NCI-H1694 treated with DMSO at 0.1 percent for 48 hours (cell line): ENCODE results near the gene PREX1.
"Not testable (repeated sequence)": the region's sequence is repeated elsewhere in the genome, so short reads cannot be mapped to it uniquely, and the experiment has no call there.

ENCODE experiments used
- DNase-seq: peaks from one replicate; lab custom pipeline; 2025; lab: John Stamatoyannopoulos, UW

Gene PREX1

DNA sequence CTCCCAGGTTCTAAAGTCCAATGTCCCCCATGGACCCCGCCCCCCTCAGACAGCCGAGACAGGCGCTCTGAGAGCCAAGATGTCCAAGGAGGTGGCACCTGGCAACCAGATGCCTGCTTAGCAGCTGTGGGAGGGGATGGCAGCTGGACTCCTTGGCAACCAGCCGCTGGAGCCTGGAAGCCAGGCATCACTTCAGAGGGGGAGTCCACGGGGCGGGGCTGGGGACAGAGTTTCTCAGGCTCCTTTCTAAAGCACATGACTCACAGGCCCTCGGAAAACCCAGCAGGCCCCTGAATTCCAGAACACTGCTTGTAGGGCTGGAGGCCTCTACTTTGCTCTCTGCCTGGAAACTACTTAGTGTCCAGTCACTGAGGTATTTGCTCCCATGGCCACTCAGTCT is 51.5 kb downstream of the PREX1 start:
- no peak for DNase-seq

DNA sequence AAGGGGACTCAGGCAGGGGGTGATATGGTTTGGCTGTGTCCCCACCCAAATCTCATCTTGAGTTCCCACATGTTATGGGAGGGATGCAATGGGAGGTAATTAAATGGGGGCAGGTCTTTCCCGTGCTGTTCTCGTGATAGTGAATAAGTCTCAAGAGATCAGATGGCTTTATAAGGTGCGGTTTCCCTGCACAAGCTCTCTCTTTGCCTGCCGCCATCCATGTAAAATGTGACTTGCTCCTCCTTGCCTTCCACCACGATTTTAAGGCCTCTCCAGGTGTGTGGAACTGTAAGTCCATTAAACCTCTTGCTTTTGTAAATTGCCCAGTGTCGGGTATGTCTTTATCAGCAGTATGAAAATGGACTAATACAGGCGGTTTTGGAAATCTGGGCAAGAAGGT is 52.3 kb downstream of the PREX1 start:
- DNase-seq, result not testable (repeated sequence)

GRCh38 chr20:48774696-48775095 is 53.1 kb downstream of the PREX1 start:
- no peak for DNase-seq

DNA sequence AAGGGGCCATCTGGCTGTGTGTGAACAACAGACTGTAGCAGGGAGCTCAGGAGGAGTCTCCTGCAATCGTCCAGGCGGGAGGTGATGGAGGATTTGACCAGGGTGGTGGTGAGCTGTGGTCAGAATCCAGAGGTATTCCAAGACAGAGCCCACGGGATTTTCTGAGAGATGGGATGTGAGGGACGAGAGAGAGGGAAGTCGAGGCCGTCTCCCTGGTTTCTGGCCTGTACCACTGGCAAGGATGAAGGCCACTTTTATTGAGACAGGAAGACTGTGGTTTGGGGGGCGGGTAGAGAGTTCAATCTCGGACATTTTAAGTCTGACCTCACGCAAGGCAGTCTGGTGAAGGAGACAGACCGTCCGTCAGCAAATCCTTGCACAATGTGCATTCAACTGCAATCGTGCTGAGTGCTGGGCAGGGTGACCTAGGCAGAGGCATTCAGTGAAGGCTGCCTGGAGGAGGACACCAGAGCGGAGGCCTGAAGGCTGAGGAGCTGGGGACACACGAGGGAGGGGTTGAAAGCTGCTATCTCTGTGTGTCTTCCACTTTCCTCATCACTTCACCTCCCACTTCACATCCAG is 53.9 kb downstream of the PREX1 start:
- no peak for DNase-seq

GRCh38 chr20:48772183-48772976 is 55.4 kb downstream of the PREX1 start:
- DNase-seq, result no peak

- no peak for DNase-seq
These were observed 56.3 kb downstream of the PREX1 start for GRCh38 chr20:48771542-48771941.

GRCh38 chr20:48770700-48771442 is 56.9 kb downstream of the PREX1 start:
- no peak for DNase-seq

- no peak for DNase-seq
These were observed 58.5 kb downstream of the PREX1 start for GRCh38 chr20:48769069-48769983.

- no peak for DNase-seq
These were observed 60.5 kb downstream of the PREX1 start for GRCh38 chr20:48766961-48767960.

GRCh38 chr20:48766205-48766604 is 61.6 kb downstream of the PREX1 start:
- no peak for DNase-seq

- no peak for DNase-seq
These were observed 62.4 kb downstream of the PREX1 start for GRCh38 chr20:48765359-48765758.

- no peak for DNase-seq
These were observed 64.4 kb downstream of the PREX1 start for GRCh38 chr20:48763216-48763914.

DNA sequence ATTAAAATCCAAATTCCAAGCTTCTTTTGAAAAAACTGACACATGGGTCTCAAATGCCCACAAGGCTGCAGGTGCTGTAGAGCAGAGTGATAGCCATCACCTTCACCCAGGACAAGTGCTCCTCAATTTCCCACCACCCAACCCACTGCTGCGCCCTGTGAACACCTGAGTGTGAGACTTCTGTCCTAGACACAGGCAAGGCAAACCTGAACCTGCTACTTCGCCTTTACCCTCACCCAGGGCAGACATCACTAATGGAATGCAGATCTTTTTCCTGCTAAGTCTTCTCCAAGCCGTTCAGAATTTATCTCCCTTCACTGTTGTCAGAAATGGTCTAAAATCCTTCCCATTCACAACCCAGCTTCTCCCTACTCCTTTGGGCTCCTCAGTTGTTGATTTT is 65.9 kb downstream of the PREX1 start:
- DNase-seq, result no peak

DNA sequence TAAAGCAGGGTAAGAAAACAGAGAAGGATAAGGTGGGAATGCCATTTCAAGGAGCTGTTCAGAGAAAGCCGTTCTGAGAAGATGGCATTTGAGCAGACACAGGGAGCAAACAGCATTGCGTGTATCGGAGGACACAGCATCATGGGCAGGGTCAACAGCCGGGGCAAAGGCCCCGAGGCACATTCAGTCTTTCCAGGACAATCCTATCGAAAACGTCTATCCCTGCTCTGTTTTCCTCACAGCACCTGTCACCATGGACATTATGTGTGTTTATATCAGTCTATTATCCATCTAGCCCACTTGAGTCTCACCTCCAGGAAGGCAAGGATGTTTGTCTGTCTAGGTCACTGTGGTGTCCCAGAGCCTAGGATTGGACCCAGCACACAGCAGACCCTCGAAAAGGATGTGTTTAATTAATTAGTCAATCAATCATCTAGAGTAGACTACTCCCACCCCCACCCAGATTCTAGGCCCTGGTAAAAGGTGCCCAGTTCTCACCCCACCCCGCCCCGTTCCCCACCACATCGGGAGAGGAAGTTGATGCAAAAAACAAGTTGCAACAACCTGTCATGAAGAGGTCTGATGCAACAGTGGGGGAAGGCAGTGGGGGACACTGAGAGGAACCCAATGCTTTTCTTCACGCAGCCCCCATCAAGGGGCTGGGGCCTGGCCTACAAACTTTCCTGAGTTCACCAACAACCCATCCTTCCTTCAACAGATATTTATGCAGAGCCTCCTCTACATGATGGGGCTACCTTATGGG is 66.6 kb downstream of the PREX1 start:
- no peak for DNase-seq

- DNase-seq, result no peak
These were observed 67.3 kb downstream of the PREX1 start for GRCh38 chr20:48760403-48760983.

DNA sequence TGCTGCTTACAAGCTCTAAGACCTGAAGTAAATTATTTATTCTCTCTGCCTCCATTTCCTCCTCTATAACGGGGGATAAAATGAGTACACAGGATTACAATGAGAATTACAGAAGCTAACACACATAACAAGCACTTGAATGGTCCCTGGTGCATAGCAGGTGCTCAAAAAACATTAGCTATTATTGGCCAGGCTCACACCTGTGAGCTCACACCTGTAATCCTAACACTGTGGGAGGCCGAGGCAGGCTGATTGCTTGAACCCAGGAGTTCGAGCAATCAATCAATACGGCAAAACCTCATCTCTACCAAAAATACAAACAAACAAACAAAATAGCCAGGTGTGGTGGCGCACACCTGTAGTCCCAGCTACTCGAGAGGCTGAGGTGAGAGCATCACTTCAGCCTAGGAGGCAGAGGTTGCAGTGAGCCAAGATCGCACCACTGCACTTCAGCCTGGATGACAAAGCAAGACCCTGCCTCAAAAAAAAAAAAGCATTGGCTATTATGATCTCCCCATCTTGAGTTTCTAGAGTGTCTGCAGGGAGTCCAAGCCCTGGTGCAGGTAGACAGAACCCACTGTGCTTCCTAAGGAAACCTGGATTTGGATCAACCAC is 68.1 kb downstream of the PREX1 start:
- no peak for DNase-seq

- no peak for DNase-seq
These were observed 69.5 kb downstream of the PREX1 start for GRCh38 chr20:48758206-48758820.

- not testable (repeated sequence) for DNase-seq
These were observed 71.0 kb downstream of the PREX1 start for GRCh38 chr20:48756774-48757173.
